Dedifferentiated amniotic fluid mesenchymal stem cell (primary cell): ENCODE measurements around the gene MAD1L1.

ENCODE experiments used
- DNase-seq: peaks from one replicate; pipeline ENCODE4 v3.0.0-alpha.2; 2016; ENCODE audit errors: extremely low spot score

Gene MAD1L1

GRCh38 chr7:2118056-2118455, 114.7 kb downstream of the MAD1L1 start:
- no peak for DNase-seq

GRCh38 chr7:2117646-2118045, 115.1 kb downstream of the MAD1L1 start:
- DNase-seq = no peak

- no peak for DNase-seq
These were observed 115.7 kb downstream of the MAD1L1 start for GRCh38 chr7:2116989-2117591.

- no peak for DNase-seq
These were observed 116.3 kb downstream of the MAD1L1 start for GRCh38 chr7:2116448-2116810.

- DNase-seq = no peak
These were observed 116.8 kb downstream of the MAD1L1 start for GRCh38 chr7:2115760-2116447.

- DNase-seq = no peak
These were observed 117.6 kb downstream of the MAD1L1 start for GRCh38 chr7:2114926-2115759.

GRCh38 chr7:2114052-2114451, 118.7 kb downstream of the MAD1L1 start:
- DNase-seq = no peak

- no peak for DNase-seq
These were observed 120.2 kb downstream of the MAD1L1 start for GRCh38 chr7:2112261-2113198.

- no peak for DNase-seq
These were observed 121.2 kb downstream of the MAD1L1 start for GRCh38 chr7:2111568-2111967.

- no peak for DNase-seq
These were observed 121.9 kb downstream of the MAD1L1 start for GRCh38 chr7:2110610-2111396.

- DNase-seq = peak; percentile 73
These were observed 122.7 kb downstream of the MAD1L1 start for GRCh38 chr7:2109936-2110609.

- no peak for DNase-seq
These were observed 123.4 kb downstream of the MAD1L1 start for GRCh38 chr7:2109251-2109872.

GRCh38 chr7:2108501-2109250, 124.1 kb downstream of the MAD1L1 start:
- DNase-seq = no peak

GRCh38 chr7:2108071-2108455, 124.7 kb downstream of the MAD1L1 start:
- DNase-seq = no peak

GRCh38 chr7:2107386-2108070, 125.2 kb downstream of the MAD1L1 start:
- DNase-seq = no peak

- no peak for DNase-seq
These were observed 125.8 kb downstream of the MAD1L1 start for GRCh38 chr7:2106924-2107323.

- no peak for DNase-seq
These were observed 126.3 kb downstream of the MAD1L1 start for GRCh38 chr7:2106440-2106839.

GRCh38 chr7:2105917-2106316, 126.8 kb downstream of the MAD1L1 start:
- no peak for DNase-seq

- no peak for DNase-seq
These were observed 127.5 kb downstream of the MAD1L1 start for GRCh38 chr7:2105280-2105679.
